Calu3 (cell line): Measurements from ENCODE around the gene TCF20. TPM values are rescaled to one million over a fixed set of nuclear protein-coding genes. Genes with fewer than 3 reads are reported as not detected.

ENCODE experiments used
- BruUV-seq: library from RNA; stranded (reverse); fragments of 400-500 nt; replicated peaks from 2 replicates; lab custom pipeline; 2021; lab: Mats Ljungman, UMichigan
- CTCF ChIA-PET: fragments of 300-600 bp; sonication (Branson Sonifier 250); formaldehyde crosslinking; loops from one replicate; lab custom pipeline; 2022; ENCODE audit warnings: antibody characterized with exemption; lab: Charles Lee
- DNase-seq: peaks from one replicate; pipeline ENCODE4 v3.0.0; 2022
- H3K27ac Mint-ChIP-seq: one replicate; pipeline ENCODE4 v1.8.0; 2022; ENCODE audit warnings: mixed read lengths; ENCODE audit not compliant: unreplicated experiment
- H3K27me3 Mint-ChIP-seq: one replicate; pipeline ENCODE4 v1.8.0; 2022; ENCODE audit warnings: mixed read lengths; ENCODE audit not compliant: unreplicated experiment
- H3K36me3 Mint-ChIP-seq: one replicate; pipeline ENCODE4 v1.8.0; 2022; ENCODE audit warnings: mild to moderate bottlenecking, moderate library complexity, mixed read lengths; ENCODE audit not compliant: insufficient read depth, unreplicated experiment
- H3K4me1 Mint-ChIP-seq: one replicate; pipeline ENCODE4 v1.8.0; 2022; ENCODE audit warnings: mild to moderate bottlenecking, low read depth, mixed read lengths; ENCODE audit not compliant: unreplicated experiment
- H3K4me3 Mint-ChIP-seq: one replicate; pipeline ENCODE4 v1.8.0; 2022; ENCODE audit warnings: mild to moderate bottlenecking, low read depth, moderate library complexity, mixed read lengths; ENCODE audit not compliant: unreplicated experiment
- H3K9me3 Mint-ChIP-seq: one replicate; pipeline ENCODE4 v1.8.0; 2022; ENCODE audit warnings: low read depth, mixed read lengths; ENCODE audit not compliant: unreplicated experiment
- CTCF ChIP-seq: fragments of 200-600 bp; IDR thresholded peaks from one replicate; pipeline ENCODE4 v1.8.0; 2022; ENCODE audit warnings: antibody characterized with exemption; ENCODE audit not compliant: unreplicated experiment
- intact Hi-C: fragments of 100-400 bp; cut with micrococcal nuclease; formaldehyde crosslinking; loops from one replicate; pipeline ENCODE4 v1.10.0; 2022; ENCODE audit not compliant: unreplicated experiment
- total RNA-seq: library from RNA; stranded (reverse); gene quantifications from 2 replicates; pipeline ENCODE4 v1.2.3, GENCODE V29; 2022

Gene TCF20
- total RNA-seq, 1 experiment from 2014 or later: 87.2 TPM

GRCh38 chr22:42275970-42276369 lies 5.5 kb upstream of the TCF20 start:
- H3K4me3 Mint-ChIP-seq: no peak overlapping the region
- DNase-seq: no peak
- H3K27me3 Mint-ChIP-seq: peaks cover 21% of the 10 kb centered on the region
- peaks cover 9% of the 10 kb centered on the region for H3K36me3 Mint-ChIP-seq
- CTCF ChIA-PET: interaction anchor here (0.6 kb wide), 1 partner anchor 144 kb away, joined by 4 read pairs; no protein-coding TSS in a partner anchor
- H3K4me1 Mint-ChIP-seq: no peaks in the 10 kb centered on the region
- no peak overlapping the region for H3K27ac Mint-ChIP-seq
- H3K9me3 Mint-ChIP-seq: no peaks in the 10 kb centered on the region
- no TSS peak for BruUV-seq
- TF ChIP-seq CTCF: no peak
- intact Hi-C loops: no loop called here

DNA sequence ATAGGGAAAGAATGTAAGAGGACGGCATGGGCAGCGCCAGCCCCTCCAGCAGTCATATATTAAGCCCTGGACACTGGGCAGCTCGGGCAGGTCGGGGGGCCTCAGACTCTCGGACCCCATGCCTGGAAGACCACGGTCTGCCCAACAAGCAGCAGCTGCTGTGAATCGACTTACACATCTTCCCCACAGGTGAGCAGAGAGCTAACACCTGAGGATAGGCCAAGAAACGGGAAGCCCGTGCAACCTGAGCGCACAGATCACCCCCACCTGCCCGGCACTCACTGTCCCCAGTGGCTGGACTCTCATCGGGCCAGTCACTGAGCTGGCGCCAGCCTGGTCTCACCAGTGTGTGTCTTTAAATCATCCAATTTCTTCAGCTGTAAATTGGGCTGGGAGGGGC lies 4.7 kb upstream of the TCF20 start:
- Mint-ChIP-seq H3K4me1 (no peaks in the 10 kb centered on the region), H3K4me3 (no peak overlapping the region), H3K9me3 (no peaks in the 10 kb centered on the region), H3K27me3 (peaks cover 13% of the 10 kb centered on the region), H3K36me3 (peaks cover 16% of the 10 kb centered on the region), H3K27ac (no peak overlapping the region)
- no peak for TF ChIP-seq CTCF
- CTCF ChIA-PET: no interaction called here
- no TSS peak for BruUV-seq
- DNase-seq: no peak
- intact Hi-C loops: no loop called here

GRCh38 chr22:42273855-42274451 lies 3.5 kb upstream of the TCF20 start:
- no peaks in the 10 kb centered on the region for H3K4me1 Mint-ChIP-seq
- H3K36me3 Mint-ChIP-seq: peaks cover 28% of the 10 kb centered on the region
- no peak overlapping the region for H3K27ac Mint-ChIP-seq
- DNase-seq: no peak
- TF ChIP-seq CTCF: no peak
- H3K27me3 Mint-ChIP-seq: peaks cover under 1% of the 10 kb centered on the region
- no peak overlapping the region for H3K4me3 Mint-ChIP-seq
- intact Hi-C loops: no loop called here
- BruUV-seq: no TSS peak
- H3K9me3 Mint-ChIP-seq: no peaks in the 10 kb centered on the region
- CTCF ChIA-PET: interaction anchor here (0.8 kb wide), 1 partner anchor 608 kb away, joined by 4 read pairs; no protein-coding TSS in a partner anchor

DNA sequence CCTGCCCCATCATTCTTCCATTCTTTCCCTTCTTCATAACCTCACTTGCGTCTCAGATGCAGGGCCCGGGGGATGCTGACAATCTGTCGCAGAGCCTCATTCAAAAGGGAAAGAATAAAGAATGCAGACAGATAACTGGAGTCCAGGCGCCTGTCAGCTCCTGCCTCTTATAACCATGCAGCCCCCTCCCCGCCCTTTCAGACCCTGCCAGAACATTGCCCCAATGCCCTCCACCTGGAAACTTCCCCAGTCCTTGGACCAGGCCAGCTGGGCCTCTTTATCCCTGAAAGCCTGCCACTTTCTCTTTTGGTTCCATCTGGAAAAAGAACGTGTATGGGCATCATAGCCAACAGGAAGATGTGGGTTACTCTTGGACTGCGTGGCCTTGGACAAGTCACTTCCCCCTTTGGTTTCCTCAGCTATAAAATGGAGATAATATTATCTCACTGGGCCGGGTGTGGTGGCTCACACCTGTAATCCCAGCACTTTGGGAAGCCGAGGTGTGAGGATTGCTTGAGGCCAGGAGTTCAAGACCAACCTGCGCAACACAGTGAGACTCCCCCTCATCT lies 2.1 kb upstream of the TCF20 start:
- Mint-ChIP-seq H3K4me1 (peaks cover 9% of the 10 kb centered on the region), H3K4me3 (no peak overlapping the region), H3K36me3 (peaks cover 37% of the 10 kb centered on the region), H3K9me3 (no peaks in the 10 kb centered on the region), H3K27me3 (no peaks in the 10 kb centered on the region), H3K27ac (no peak overlapping the region)
- no peak for DNase-seq
- BruUV-seq: no TSS peak
- no peak for TF ChIP-seq CTCF
- intact Hi-C loops: no loop called here
- CTCF ChIA-PET: no interaction called here
